Uterus (tissue), 2 donors: ENCODE measurements around the gene GALNT7.
A peak's percentile ranks its signal among the peaks of the same experiment; 100 is the strongest.

Source experiments
- POLR2A ChIP-seq, 2 donors: fragments of 450-650 bp; IDR thresholded peaks; one replicate each; pipeline ENCODE4 v1.6.1; 2016; ENCODE audit warnings: antibody characterized with exemption in 2 of 2, mild to moderate bottlenecking in 1 of 2, moderate library complexity in 1 of 2
- TF ChIP-seq, protein P1 (sequence below), 4 experiments: fragments of 200-600 bp in 2 of 4; fragments of 450-650 bp in 2 of 4; sonication (generic) in 2 of 4; IDR thresholded peaks; one replicate each; pipeline ENCODE4 v1.5.1; 2016 to 2019; ENCODE audit warnings: antibody characterized with exemption in 4 of 4, mild to moderate bottlenecking in 2 of 4, moderate library complexity in 1 of 4

DNA sequence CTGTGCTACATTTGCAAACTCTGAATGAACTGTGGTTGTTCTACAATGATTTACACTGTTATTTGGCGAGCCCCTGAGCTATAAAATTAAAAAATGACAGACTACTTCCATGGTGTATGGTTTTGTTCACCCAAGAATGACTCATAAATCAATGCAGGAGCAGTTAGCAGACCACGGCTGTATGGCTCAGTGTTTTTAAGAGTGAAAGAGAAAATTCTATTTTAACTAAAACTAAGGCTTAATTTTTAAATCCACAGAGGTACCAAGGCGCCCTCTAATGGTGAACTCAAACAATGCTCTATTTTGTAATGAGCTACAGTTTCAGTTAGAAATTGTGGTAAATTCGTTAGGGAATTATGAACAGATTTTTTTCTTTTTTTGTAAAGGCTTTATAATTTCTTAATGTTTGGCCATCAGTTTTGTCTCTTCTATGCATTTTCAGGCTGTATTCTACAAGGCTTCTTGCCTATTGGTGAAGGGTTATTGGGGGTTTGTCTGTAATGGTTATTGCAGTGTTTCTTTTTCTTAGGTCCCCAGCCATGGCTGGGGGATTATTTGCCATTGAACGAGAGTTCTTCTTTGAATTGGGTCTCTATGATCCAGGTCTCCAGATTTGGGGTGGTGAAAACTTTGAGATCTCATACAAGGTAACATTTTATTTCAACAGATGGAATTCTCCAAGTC is 133.0 kb downstream of the GALNT7 start:
- TF ChIP-seq, protein P1, sequence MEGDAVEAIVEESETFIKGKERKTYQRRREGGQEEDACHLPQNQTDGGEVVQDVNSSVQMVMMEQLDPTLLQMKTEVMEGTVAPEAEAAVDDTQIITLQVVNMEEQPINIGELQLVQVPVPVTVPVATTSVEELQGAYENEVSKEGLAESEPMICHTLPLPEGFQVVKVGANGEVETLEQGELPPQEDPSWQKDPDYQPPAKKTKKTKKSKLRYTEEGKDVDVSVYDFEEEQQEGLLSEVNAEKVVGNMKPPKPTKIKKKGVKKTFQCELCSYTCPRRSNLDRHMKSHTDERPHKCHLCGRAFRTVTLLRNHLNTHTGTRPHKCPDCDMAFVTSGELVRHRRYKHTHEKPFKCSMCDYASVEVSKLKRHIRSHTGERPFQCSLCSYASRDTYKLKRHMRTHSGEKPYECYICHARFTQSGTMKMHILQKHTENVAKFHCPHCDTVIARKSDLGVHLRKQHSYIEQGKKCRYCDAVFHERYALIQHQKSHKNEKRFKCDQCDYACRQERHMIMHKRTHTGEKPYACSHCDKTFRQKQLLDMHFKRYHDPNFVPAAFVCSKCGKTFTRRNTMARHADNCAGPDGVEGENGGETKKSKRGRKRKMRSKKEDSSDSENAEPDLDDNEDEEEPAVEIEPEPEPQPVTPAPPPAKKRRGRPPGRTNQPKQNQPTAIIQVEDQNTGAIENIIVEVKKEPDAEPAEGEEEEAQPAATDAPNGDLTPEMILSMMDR (IDR thresholded peaks at IDR 0.05) = peak; percentile 49 to 75 (median 66)
- no peak for TF ChIP-seq POLR2A (IDR thresholded peaks at IDR 0.05)
